HepG2 (cell line): ENCODE data around the gene GHRH. TPM values are rescaled to one million over a fixed set of nuclear protein-coding genes. Genes with fewer than 3 reads are reported as not detected.

Experiments used
- ATF2 ChIP-seq: sonication (generic); formaldehyde crosslinking; IDR thresholded peaks from 2 replicates; pipeline ENCODE4 v1.4.0; 2020; ENCODE audit warnings: missing genetic modification reagents
- FOXO1 ChIP-seq: sonication (generic); formaldehyde crosslinking; IDR thresholded peaks from 2 replicates; pipeline ENCODE4 v1.4.0; 2020; ENCODE audit warnings: missing genetic modification reagents
- FOXP4 ChIP-seq: sonication (generic); formaldehyde crosslinking; IDR thresholded peaks from 2 replicates; pipeline ENCODE4 v1.4.0; 2020; ENCODE audit warnings: missing genetic modification reagents
- GATA4 ChIP-seq: sonication (generic); IDR thresholded peaks from 2 replicates; pipeline ENCODE4 v1.6.1; 2016; ENCODE audit warnings: antibody characterized with exemption, low read depth, borderline replicate concordance
- KDM4B ChIP-seq: sonication (generic); formaldehyde crosslinking; IDR thresholded peaks from 2 replicates; pipeline ENCODE4 v1.4.0; 2020; ENCODE audit warnings: missing genetic modification reagents
- KLF9 ChIP-seq: IDR thresholded peaks from 2 replicates; pipeline ENCODE4 v1.6.1; 2016; ENCODE audit warnings: low read depth
- PHF8 ChIP-seq: sonication (generic); formaldehyde crosslinking; IDR thresholded peaks from 2 replicates; pipeline ENCODE4 v1.5.0; 2020; ENCODE audit warnings: missing genetic modification reagents
- RFX3 ChIP-seq: IDR thresholded peaks from 2 replicates; pipeline ENCODE4 v1.6.1; 2016; ENCODE audit warnings: missing biosample characterization, missing genetic modification reagents
- ZNF234 ChIP-seq: sonication (generic); formaldehyde crosslinking; conservative IDR thresholded peaks from 2 replicates; pipeline ENCODE4 v1.5.1; 2020; ENCODE audit warnings: mild to moderate bottlenecking, missing genetic modification reagents
- ZNF670 ChIP-seq: sonication (generic); formaldehyde crosslinking; IDR thresholded peaks from 2 replicates; pipeline ENCODE4 v1.8.0; 2022; ENCODE audit warnings: mild to moderate bottlenecking, missing genetic modification reagents, borderline replicate concordance
- ZNF710 ChIP-seq: sonication (generic); formaldehyde crosslinking; IDR thresholded peaks from 2 replicates; pipeline ENCODE4 v1.5.0; 2020; ENCODE audit warnings: mild to moderate bottlenecking, missing genetic modification reagents, borderline replicate concordance
- polyA plus RNA-seq, 8 experiments: library from polyadenylated mRNA; depleted of rRNA in 3 of 8; stranded (reverse) in 7 of 8; unstranded in 1 of 8; fragments of >200 nt; fragmentation: Illumina TruSeq in 4 of 8; extraction: Trizol in 4 of 8; gene quantifications; 2 replicates each; pipeline versions ENCODE4 v1.2.1 to v1.2.3, GENCODE V29; 2011 to 2016; ENCODE audit warnings: low read depth in 4 of 8, missing spikeins in 1 of 8, mixed read lengths in 1 of 8; ENCODE audit not compliant: insufficient read depth in 1 of 8
- total RNA-seq, 5 experiments: library from RNA; depleted of rRNA; stranded (reverse); fragments of >200 nt; fragmentation: Illumina TruSeq; extraction: Trizol; gene quantifications; 2 replicates each; pipeline ENCODE4 v1.2.3, GENCODE V29; 2016; ENCODE audit warnings: low read depth in 1 of 5
- TF ChIP-seq, protein P1 (sequence below): sonication (generic); formaldehyde crosslinking; IDR thresholded peaks from 2 replicates; pipeline ENCODE4 v1.4.0; 2020; ENCODE audit warnings: missing genetic modification reagents
- TF ChIP-seq, protein P2 (sequence below): sonication (generic); formaldehyde crosslinking; IDR thresholded peaks from 2 replicates; pipeline ENCODE4 v1.5.1; 2020; ENCODE audit warnings: missing genetic modification reagents, mild to moderate bottlenecking, borderline replicate concordance
- TF ChIP-seq, protein P3 (sequence below): sonication (generic); formaldehyde crosslinking; IDR thresholded peaks from 2 replicates; pipeline ENCODE4 v1.4.0; 2020; ENCODE audit warnings: missing genetic modification reagents

Gene GHRH
- total and polyA plus RNA-seq, 2 of the 13 experiments (the other 11 are each of a cell fraction or from before 2014, with no cell fraction given), result not detected

DNA sequence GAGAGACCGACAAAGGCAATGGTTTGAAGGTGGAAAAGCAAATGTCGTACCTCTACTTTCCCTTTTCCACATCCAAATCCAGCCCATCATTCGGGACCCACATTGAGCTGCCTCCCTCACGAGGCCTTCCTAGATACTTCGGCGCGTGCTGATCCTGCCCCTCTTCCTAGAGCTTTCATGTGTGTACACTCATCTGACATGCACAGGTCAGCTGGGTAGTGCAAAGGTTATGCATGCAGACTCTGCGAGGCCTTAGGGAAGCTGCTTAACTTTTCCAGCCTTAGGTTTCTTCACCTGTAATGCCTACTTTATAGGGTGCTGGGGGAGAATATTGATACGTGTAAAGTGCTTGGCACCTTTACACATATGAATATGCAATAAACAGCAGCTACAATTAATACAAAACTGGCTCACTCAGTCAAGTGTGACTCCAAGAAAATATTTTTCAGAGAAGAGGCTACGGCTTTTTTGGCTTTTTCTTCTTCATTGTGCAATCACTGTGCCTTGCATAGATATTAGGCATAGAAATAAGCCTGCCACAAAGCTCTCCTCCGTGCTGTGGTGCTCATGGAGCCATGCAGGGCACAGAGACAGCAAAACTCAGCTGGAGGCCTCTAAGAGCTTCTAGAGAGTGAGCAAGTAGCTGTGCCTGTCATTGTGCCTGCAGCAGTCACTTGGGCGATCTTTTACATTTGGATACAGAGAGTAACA is 24.2 kb upstream of the GHRH start (continued):
- peak; percentile 54; the same call in 1 of the 2 replicates for TF ChIP-seq FOXP4 (CRISPR knock-in tag)
- TF ChIP-seq GATA4, result no peak
- TF ChIP-seq, protein P1, sequence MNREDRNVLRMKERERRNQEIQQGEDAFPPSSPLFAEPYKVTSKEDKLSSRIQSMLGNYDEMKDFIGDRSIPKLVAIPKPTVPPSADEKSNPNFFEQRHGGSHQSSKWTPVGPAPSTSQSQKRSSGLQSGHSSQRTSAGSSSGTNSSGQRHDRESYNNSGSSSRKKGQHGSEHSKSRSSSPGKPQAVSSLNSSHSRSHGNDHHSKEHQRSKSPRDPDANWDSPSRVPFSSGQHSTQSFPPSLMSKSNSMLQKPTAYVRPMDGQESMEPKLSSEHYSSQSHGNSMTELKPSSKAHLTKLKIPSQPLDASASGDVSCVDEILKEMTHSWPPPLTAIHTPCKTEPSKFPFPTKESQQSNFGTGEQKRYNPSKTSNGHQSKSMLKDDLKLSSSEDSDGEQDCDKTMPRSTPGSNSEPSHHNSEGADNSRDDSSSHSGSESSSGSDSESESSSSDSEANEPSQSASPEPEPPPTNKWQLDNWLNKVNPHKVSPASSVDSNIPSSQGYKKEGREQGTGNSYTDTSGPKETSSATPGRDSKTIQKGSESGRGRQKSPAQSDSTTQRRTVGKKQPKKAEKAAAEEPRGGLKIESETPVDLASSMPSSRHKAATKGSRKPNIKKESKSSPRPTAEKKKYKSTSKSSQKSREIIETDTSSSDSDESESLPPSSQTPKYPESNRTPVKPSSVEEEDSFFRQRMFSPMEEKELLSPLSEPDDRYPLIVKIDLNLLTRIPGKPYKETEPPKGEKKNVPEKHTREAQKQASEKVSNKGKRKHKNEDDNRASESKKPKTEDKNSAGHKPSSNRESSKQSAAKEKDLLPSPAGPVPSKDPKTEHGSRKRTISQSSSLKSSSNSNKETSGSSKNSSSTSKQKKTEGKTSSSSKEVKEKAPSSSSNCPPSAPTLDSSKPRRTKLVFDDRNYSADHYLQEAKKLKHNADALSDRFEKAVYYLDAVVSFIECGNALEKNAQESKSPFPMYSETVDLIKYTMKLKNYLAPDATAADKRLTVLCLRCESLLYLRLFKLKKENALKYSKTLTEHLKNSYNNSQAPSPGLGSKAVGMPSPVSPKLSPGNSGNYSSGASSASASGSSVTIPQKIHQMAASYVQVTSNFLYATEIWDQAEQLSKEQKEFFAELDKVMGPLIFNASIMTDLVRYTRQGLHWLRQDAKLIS (CRISPR knock-in tag), result no peak
- no peak for TF ChIP-seq ZNF670 (CRISPR knock-in tag)
- 0 out of 2 replicates have a peak, but pooled peaks have one; percentile 61 for TF ChIP-seq KLF9 (CRISPR knock-in tag)
- TF ChIP-seq FOXO1 (CRISPR knock-in tag), result peak; percentile 68; the same call in 1 of the 2 replicates
- TF ChIP-seq RFX3, result no peak
- no peak for TF ChIP-seq ZNF234
- 0 out of 2 replicates have a peak, but pooled peaks have one; percentile 20 for TF ChIP-seq ZNF710 (CRISPR knock-in tag)
- TF ChIP-seq, protein P2, sequence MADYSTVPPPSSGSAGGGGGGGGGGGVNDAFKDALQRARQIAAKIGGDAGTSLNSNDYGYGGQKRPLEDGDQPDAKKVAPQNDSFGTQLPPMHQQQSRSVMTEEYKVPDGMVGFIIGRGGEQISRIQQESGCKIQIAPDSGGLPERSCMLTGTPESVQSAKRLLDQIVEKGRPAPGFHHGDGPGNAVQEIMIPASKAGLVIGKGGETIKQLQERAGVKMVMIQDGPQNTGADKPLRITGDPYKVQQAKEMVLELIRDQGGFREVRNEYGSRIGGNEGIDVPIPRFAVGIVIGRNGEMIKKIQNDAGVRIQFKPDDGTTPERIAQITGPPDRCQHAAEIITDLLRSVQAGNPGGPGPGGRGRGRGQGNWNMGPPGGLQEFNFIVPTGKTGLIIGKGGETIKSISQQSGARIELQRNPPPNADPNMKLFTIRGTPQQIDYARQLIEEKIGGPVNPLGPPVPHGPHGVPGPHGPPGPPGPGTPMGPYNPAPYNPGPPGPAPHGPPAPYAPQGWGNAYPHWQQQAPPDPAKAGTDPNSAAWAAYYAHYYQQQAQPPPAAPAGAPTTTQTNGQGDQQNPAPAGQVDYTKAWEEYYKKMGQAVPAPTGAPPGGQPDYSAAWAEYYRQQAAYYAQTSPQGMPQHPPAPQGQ, result no peak
- TF ChIP-seq PHF8 (CRISPR knock-in tag), result peak; percentile 28; the same call in 1 of the 2 replicates
- TF ChIP-seq, protein P3, sequence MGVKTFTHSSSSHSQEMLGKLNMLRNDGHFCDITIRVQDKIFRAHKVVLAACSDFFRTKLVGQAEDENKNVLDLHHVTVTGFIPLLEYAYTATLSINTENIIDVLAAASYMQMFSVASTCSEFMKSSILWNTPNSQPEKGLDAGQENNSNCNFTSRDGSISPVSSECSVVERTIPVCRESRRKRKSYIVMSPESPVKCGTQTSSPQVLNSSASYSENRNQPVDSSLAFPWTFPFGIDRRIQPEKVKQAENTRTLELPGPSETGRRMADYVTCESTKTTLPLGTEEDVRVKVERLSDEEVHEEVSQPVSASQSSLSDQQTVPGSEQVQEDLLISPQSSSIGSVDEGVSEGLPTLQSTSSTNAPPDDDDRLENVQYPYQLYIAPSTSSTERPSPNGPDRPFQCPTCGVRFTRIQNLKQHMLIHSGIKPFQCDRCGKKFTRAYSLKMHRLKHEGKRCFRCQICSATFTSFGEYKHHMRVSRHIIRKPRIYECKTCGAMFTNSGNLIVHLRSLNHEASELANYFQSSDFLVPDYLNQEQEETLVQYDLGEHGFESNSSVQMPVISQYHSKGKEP (CRISPR knock-in tag), result no peak
- peak; percentile 71; the same call in 1 of the 2 replicates for TF ChIP-seq KDM4B (CRISPR knock-in tag)
- 0 out of 2 replicates have a peak, but pooled peaks have one; percentile 34 for TF ChIP-seq ATF2
